HepG2 (cell line): Measurements from ENCODE around the gene LZTFL1.

Experiments
- CBX5 ChIP-seq: sonication (generic); formaldehyde crosslinking; IDR thresholded peaks from 2 replicates; pipeline ENCODE4 v1.4.0; 2020; ENCODE audit warnings: missing genetic modification reagents, borderline replicate concordance
- ERF ChIP-seq: IDR thresholded peaks from 2 replicates; pipeline ENCODE4 v1.6.1; 2018; ENCODE audit warnings: missing biosample characterization, missing genetic modification reagents
- GABPB1 ChIP-seq: IDR thresholded peaks from 2 replicates; pipeline ENCODE4 v1.6.1; 2016; ENCODE audit warnings: mild to moderate bottlenecking, missing genetic modification reagents, moderate library complexity, missing compliant biosample characterization
- PBX3 ChIP-seq: sonication (generic); formaldehyde crosslinking; IDR thresholded peaks from 2 replicates; pipeline ENCODE4 v1.8.1; 2023; ENCODE audit warnings: missing genetic modification reagents, inconsistent platforms, borderline replicate concordance

DNA sequence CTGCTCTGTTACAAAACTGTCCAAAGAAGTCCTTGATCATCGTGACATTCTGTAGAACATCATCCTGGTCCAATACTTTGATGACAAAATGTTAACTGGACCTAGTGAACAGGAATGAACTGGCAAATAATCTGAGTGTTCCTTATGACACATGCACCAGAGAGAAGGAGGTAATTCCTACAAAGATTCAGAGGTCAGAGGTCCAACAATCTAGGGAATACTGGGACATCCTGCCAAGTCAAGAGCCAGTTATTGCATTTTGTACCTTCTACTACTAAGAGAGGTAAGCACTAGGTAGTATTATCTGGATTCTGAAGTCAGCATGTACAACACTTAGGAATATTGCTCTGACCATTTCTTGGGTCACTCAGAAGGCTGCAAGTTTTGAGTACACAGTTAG, 20.8 kb downstream of the LZTFL1 start:
- TF ChIP-seq GABPB1 (CRISPR knock-in tag) (no peak), PBX3 (CRISPR knock-in tag) (no peak), ERF (CRISPR knock-in tag) (no peak), CBX5 (no peak)
